Hepatocyte (in vitro differentiated cells): ENCODE data around the gene AGBL1.

ENCODE experiments used
- EZH2 ChIP-seq: fragments of 200-600 bp; sonication (generic); IDR thresholded peaks from 2 replicates; pipeline ENCODE4 v1.6.1; 2016; ENCODE audit warnings: antibody characterized with exemption, mild to moderate bottlenecking, borderline replicate concordance
- EZH2phosphoT487 ChIP-seq: fragments of 200-600 bp; sonication (generic); IDR thresholded peaks from one replicate; pipeline ENCODE4 v1.6.1; 2018; ENCODE audit warnings: antibody characterized with exemption, mild to moderate bottlenecking, low read depth, moderate library complexity; ENCODE audit not compliant: unreplicated experiment, severe bottlenecking
- TF ChIP-seq, protein P1 (sequence below): fragments of 200-600 bp; sonication (generic); IDR thresholded peaks from 2 replicates; pipeline ENCODE4 v1.5.1; 2016; ENCODE audit warnings: antibody characterized with exemption, mild to moderate bottlenecking; ENCODE audit not compliant: poor library complexity

DNA sequence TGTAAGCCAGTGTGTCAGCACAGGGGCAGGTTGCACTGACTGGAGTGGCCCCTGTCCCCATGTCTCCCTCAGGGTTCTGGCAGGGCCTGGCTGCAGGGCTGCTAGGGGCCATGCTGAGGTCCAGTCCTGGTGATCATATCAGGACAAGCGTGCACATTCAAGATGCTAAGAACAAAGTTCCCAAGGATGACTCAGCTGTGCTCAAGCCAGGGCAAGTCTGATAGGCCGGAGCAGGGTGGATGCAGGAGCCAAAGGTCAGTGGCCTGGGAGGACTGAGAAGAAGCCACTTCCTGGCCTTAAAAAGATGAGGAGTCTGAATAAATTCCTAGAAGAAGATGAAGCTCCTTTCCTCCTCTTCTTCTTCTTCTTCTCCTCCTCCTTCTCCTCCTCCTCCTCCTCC lies 353.2 kb downstream of the AGBL1 start:
- TF ChIP-seq, protein P1, sequence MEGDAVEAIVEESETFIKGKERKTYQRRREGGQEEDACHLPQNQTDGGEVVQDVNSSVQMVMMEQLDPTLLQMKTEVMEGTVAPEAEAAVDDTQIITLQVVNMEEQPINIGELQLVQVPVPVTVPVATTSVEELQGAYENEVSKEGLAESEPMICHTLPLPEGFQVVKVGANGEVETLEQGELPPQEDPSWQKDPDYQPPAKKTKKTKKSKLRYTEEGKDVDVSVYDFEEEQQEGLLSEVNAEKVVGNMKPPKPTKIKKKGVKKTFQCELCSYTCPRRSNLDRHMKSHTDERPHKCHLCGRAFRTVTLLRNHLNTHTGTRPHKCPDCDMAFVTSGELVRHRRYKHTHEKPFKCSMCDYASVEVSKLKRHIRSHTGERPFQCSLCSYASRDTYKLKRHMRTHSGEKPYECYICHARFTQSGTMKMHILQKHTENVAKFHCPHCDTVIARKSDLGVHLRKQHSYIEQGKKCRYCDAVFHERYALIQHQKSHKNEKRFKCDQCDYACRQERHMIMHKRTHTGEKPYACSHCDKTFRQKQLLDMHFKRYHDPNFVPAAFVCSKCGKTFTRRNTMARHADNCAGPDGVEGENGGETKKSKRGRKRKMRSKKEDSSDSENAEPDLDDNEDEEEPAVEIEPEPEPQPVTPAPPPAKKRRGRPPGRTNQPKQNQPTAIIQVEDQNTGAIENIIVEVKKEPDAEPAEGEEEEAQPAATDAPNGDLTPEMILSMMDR, result no peak
- TF ChIP-seq EZH2, result no peak
- no peak for TF ChIP-seq EZH2phosphoT487
